ENCODE results near the gene PPP1R3E.
A peak's percentile ranks its signal among the peaks of the same experiment; 100 is the strongest.

The PPP1R3E gene

DNA sequence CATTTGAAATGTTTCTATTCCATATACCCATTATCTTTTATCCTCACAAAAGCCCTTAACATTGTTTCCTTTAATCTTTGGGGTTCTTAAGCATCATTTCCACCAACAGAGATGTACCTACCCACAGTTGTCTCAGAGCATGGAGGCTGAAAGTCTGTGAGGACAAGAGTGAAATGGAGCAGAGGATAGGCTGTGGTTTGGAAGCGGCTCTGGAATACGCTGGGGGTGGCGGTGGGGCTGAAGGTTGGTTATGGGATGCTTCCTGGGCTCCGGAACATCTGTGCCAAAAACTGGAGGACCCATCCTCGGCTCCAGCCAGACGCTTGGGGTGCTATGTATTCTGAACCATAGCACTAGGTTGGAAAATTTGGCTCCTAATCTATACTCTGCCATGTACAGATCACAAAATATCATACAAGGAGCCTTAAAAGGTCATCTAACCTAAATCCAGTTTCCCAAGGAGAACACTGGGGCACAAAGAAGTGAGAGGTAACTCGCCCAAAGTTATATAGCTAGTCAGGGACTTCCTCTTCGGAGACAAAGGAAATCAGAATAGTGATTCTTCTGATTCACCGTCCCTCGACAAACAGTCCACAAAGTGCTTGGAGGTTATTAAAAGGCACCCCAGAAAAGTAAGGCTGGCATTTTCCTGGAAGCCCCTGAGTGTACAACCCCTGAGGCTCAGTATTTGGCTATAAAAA is 2.5 kb downstream of the PPP1R3E start:
- peak overlapping the region; percentile 46 for H3K4me3 ChIP-seq (ENCODE audit: low read depth, low read length)
- TF ChIP-seq, protein P1, sequence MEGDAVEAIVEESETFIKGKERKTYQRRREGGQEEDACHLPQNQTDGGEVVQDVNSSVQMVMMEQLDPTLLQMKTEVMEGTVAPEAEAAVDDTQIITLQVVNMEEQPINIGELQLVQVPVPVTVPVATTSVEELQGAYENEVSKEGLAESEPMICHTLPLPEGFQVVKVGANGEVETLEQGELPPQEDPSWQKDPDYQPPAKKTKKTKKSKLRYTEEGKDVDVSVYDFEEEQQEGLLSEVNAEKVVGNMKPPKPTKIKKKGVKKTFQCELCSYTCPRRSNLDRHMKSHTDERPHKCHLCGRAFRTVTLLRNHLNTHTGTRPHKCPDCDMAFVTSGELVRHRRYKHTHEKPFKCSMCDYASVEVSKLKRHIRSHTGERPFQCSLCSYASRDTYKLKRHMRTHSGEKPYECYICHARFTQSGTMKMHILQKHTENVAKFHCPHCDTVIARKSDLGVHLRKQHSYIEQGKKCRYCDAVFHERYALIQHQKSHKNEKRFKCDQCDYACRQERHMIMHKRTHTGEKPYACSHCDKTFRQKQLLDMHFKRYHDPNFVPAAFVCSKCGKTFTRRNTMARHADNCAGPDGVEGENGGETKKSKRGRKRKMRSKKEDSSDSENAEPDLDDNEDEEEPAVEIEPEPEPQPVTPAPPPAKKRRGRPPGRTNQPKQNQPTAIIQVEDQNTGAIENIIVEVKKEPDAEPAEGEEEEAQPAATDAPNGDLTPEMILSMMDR (IDR thresholded peaks at IDR 0.05; ENCODE audit: borderline replicate concordance, insufficient read depth, low read depth, low read length), result no peak

DNA sequence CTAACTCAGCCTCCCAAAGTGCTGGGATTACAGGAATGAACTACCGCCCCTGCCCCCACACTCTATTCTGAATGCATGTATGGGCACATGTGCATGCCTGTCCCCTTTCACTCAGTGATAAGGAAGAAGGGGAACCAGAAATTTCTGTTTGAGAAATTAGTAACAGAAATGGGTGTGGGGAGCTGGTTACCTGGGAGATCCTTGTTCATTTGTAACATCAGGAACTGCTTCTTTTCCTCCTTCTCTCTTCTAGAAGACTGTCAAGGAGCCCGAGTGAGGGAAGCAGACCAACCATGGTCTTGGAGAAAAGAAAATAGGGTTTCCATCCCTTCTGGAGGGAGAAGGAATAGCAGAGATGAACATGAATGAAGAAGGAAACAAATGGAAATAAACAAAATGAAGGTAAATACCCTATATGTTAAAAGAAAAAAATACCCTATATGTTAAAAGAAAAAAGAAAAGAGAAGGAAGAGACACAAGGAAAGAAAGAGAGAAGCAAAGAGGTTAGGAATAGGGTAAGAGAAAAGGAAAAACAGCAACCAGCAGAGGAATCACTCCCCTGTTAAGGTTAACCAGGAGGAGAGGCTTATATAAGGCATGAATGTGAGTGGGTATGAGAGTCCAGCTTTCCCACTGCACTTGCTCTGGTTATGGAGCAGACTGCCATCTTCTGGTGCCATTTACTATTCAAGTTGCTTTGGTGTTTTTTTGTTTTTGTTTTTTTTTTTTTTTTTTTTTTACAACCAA is 3.3 kb downstream of the PPP1R3E start:
- TF ChIP-seq, protein P1 (IDR thresholded peaks at IDR 0.05; ENCODE audit: borderline replicate concordance, insufficient read depth, low read depth, low read length), result 0 out of 2 replicates have a peak, but pooled peaks have one; percentile 7
- no peak overlapping the region for H3K4me3 ChIP-seq (ENCODE audit: low read depth, low read length)

DNA sequence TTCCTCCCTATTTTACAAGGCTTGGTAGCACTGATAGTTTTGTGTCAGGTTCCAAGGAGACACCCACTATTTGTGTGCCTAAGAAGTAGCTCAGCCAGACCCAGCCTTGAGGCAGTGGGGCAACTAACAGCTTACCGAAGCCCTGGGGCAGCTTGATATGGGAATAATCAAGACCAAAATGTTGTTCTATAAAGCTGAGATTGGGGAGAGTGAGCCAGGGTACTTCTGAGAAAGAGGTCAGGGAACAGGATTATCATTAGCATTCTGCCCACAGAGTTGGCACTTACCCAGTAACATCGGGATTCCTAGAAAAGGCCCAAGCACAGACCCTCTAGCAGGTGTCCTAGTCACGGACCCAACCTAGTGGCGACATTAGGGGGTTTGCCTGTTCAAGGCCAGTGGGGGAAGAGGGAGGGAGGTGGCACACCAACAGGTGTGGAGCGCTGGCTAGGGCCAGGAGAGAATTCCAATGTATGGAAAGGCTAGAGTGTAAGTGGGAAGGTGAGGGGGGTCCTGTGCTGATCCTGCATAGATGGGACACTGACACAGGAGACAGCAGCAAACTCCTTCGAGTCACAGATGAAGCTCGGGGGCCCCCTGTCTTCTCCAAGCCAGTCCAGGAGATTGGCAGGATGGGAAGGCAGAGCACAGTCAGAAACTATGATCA is 4.9 kb downstream of the PPP1R3E start:
- TF ChIP-seq, protein P1 (IDR thresholded peaks at IDR 0.05; ENCODE audit: borderline replicate concordance, insufficient read depth, low read depth, low read length), result no peak
- H3K4me3 ChIP-seq (ENCODE audit: low read depth, low read length), result no peak overlapping the region

DNA sequence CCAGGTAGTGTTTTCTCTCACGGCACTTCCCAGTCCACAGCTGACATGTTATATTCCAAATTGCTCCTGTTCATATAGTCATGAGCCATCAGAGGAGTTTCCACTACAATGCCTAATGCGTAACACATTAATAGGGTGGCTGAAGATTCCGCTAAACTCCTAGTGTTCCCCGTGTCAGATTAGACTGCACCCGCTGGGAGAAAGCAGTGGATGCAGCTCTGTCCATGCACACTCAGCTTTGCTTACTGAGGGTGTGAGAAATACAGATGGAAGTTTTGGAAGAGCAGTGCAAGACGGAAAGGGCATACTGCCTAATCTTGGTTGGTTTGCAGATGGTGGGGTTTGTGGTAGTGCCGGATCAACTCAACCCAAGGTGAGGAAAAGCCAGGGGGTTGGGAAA is 5.6 kb downstream of the PPP1R3E start:
- TF ChIP-seq, protein P1 (IDR thresholded peaks at IDR 0.05; ENCODE audit: borderline replicate concordance, insufficient read depth, low read depth, low read length), result no peak
- H3K4me3 ChIP-seq (ENCODE audit: low read depth, low read length), result no peak overlapping the region

DNA sequence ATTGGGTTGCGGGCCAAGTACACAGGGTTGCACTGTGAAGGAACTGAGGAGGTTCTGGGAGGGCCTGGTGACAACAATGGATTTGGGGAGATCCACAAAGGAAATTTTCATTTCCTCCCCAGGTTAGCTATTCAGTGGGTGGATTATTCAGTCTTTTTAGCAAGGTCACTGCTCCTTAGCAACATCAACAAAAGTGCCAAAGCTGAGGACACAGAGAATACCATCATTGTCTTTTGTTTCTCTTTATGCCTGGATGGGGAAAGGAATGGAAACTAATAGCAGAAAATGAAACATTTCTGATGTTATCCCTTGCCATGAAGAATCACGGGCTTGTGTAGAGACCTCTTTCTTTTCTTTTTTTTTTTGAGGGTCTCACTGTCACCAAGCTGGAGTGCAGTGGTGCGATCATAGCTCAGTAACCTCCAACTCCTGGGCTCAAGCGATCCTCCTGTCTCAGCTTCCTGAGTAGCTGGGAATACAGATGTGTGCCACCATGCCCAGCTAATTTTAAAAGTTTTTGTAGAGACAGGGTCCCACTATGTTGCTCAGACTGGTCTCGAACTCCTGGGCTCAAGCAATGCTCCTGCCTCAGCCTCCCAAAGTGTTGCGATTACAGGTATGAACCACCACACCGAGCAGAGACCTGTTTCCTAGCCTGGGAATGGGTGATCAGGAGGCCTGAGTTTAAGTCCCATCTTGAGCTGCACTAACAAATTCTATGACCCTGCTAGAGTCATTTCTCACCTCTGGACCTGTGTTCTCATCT is 6.5 kb downstream of the PPP1R3E start:
- TF ChIP-seq, protein P1 (IDR thresholded peaks at IDR 0.05; ENCODE audit: borderline replicate concordance, insufficient read depth, low read depth, low read length), result no peak
- no peak overlapping the region for H3K4me3 ChIP-seq (ENCODE audit: low read depth, low read length)

DNA sequence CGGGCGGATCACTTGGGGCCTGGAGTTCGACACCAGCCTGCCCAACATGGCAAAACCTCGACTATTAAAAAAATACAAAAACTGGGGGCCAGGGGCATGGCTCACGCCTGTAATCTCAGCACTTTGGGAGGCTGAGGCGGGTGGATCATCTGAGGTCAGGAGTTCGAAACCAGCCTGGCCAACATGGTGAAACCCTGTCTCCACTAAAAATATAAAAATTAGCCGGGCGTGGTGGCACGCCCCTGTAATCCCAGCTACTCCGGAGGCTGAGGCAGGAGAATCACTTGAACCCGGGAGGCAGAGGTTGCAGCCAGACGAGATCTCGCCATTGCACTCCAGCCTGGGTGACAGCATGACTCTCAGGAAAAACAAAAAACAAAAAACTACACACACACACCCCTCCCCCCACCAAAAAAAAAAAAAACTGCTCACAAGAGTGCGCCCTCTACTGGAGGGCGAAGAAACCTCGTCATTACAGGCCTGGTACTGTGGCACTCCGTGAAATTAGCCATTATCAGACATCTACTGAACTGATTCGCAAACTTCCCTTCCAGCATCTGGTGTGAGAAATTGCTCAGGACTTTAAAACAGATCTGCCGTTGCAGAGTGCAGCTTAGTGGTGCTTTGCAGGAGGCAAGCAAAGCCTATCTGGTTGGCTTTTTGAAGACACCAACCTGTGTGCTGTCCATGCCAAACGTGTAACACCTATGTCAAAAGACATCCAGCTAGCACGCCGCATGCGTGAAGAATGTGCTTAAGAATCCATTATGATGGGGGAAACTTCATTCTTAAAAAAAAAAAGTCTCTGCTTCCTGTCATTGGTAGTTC is 7.7 kb downstream of the PPP1R3E start:
- H3K4me3 ChIP-seq (ENCODE audit: low read depth, low read length), result no peak overlapping the region
- TF ChIP-seq, protein P1 (IDR thresholded peaks at IDR 0.05; ENCODE audit: borderline replicate concordance, insufficient read depth, low read depth, low read length), result peak; percentile 86

Measured in GM12875 (cell line).